NCI-H345 treated with DMSO at 0.1 percent for 48 hours (cell line): ENCODE results near the gene CAMK1G.
A peak's percentile ranks its signal among the peaks of the same experiment; 100 is the strongest.

ENCODE experiments used
- DNase-seq: peaks from one replicate; lab custom pipeline; 2025; ENCODE audit not compliant: unreplicated experiment; lab: John Stamatoyannopoulos, UW

The CAMK1G gene

DNA sequence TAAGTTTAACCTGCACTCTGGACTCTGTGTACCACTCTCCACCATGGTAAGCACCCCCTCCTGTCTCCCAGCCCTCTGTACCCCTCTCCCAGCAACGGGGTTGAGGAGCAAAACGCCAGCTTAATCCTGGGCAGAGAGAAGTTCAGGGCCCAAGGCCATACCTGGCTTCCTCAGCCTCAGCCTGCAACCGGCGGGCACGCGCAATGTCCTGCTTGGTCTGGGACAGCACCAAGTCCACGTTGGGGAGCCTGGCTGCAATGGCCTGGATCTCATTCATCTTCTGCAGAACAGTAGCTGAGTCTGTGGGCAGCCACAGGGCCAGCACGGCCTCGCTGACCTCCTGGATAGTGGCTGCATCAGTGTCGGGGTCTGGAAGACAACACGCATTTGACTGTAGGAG is 34.8 kb downstream of the CAMK1G start:
- DNase-seq: no peak

DNA sequence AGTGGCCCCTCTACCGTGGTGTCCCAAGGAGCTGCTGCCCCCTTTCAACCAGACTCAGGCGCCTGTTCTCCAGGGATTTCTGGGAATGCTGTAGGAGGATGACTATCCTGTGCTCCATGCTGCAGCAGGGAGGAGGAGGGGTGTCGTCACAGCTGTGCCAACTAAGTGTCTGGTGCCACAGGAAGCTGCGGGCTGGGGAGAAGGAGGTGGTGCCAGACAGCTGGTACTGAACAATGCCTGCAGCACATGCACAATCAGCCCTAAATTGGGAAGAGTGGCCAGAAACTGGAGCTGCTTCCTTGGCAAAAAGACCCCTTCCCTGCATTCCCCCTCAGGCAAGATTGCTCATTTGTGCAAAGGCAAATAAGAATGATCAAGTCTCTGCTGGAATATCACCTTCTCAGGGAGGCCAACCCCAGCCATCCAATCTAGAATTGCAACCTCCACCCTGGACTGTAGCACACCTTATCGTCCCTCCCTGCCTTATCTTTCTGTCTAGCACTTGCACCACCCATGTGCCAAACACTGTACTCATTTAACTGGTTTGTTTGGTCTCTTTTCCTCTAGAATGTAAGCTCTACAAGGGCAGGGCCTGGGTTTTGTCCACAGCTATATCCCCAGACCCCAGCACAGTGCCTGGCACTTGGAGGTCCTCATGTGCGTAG is 35.4 kb downstream of the CAMK1G start:
- DNase-seq: no peak

DNA sequence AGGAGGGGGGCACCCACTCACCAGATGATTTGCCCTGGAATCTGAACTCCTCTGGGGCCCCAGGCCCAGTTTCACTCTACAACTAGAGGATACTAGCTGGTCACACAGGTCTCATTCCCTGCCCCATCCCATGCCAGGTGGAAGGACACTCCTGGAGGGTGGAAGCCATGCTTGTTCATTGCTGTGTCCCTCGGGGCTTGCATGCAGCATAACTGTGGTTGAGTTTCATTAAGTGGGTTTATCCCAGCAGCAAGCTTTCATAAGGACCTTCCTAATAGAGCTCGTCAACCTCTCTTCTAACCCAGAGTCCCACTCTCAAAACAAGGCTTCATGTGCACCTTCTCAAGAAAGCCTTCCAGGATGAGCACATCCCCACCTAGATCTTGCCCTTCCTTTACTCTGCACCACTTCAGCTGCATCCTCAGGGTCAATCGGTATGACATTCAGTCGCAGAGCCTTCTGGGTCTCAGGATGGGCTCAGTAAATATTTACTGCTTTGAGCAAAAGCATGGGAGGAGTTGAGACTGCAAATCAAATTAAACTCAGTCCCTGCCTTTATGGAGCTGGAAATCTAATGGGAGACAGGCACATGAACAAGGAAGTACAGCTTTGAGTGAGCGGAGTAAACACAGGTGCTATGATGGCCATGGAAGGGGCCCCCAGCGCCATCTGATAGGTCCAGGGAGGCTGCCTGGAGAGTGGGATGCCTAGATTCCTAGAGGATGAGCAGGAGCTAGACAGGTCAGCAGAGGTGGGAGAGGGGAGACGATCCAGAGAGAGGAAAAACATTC is 36.4 kb downstream of the CAMK1G start:
- no peak for DNase-seq

DNA sequence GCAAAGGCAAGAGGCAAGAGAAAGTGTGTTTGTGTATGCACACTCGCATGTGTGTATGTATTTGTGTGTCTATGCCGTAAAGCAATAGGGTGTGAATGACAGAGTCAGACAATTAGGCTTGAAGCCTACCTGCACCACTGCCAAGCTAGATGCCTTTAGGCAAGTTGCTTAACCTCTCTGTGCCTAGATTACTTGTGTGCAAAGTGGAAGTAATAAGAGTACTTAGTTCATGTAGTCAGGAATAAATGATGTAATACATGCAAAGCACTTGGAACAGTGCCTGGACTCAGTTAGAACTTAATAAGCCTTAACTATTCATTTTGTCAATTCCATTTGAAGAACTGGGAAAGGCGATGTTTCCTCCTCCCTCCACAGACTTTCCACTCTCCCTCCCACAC is 37.0 kb downstream of the CAMK1G start:
- DNase-seq: no peak

DNA sequence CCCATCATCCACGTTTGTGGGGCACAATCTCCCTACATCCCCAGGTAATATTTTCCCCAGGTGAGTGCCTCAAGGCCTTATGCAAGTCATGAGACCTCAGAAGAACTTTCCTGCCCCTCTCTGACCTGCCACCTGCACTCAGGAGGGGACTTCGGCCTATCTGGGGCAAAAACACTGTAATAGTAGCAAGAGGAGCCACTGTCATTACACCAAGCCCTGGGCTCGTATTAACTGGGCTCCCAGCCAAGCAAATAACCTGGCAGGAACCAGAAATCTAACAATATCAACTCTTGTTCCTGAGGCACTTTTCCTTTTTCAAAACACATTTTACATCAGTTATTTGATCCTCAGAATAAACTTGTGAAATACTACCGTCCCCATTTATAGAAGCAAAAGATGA is 37.8 kb downstream of the CAMK1G start:
- no peak for DNase-seq

DNA sequence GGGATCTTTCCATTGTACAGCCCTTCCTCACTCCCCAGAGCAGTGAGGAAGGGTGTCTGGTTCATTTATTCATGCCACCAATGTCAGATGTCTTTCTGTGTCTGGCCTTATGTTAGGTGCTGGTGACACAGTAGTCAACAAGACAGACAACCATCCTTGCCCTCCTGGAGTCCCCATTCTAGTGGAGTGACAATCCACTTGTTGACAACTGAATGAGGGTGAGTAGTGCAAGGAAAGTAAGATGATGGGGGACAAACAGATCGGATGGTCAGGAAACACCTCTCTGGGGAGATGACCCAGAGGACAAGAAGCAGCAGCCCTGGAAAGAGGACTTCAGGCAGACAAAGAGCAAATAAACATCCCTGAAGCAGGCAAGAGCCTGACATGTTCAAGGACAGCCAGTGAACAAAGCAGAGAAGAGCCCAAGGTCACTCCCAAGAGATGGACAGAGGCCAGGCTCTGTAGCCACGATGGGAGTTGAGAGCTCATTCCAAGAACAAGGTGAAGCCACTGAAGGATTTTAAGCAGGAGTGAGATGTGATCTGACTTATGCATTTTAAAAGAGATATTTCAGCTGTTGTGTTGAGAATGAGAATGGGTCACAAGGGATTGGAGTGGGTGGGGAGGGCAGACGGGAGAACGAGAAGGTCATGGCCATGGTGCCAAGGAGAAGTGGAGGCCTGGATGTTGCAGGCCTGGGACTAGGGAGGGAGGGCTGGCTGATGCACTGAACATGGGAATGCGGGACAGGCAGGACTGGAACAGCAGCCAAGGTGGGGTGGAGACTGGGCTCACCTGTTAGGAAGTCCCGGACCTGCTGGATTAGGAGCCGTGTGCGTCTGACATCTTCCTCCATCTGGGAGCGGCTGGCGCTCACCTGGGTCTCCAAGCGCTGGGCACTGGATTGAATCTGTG is 38.5 kb downstream of the CAMK1G start:
- no peak for DNase-seq

DNA sequence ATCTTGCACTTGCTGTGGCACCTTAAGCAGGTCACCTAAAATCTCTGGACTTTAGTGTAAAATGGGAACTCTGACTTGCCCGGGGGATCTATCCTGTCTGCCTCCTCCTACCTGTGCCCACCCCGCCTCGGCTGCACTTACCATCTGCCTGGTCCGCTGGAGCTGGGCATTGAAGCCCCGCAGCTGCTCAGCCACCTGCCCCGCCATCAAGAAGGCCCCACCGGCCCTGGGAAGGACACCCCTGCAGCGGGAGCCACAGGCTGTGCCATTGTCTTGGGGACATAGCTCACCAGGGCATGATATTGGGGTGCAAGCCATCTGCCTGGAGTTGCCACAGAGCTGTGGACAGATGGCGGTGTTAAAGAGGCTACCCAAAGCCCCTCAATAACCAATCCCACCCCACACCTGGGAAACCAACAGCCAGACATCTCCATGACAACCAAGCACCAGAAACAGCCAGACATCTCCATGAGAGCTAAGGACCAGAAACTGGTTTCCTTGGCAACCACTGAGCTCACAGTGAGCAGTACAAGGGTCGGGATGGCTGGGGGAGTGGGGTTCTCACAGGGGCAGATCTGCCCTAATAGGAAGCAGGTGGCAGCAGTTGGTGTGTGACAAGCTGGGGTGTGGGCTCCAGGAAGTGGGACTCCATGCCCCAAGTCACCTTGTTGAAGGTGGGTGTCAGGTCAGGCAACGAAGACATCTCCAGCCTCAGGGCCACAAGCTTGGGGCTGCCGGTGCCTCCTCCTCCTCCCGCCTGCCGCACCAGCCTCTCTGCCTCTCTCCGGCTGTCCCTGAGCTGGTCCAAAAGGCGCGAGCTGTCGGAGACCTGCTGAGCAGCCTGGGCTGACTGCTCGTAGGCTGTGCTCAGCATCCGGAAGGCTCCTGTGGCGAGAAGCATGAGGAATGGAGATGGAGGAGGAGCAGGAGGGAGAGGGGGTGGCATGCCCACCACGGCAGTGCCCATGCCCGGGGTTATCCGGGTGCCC is 39.6 kb downstream of the CAMK1G start:
- DNase-seq: no peak

DNA sequence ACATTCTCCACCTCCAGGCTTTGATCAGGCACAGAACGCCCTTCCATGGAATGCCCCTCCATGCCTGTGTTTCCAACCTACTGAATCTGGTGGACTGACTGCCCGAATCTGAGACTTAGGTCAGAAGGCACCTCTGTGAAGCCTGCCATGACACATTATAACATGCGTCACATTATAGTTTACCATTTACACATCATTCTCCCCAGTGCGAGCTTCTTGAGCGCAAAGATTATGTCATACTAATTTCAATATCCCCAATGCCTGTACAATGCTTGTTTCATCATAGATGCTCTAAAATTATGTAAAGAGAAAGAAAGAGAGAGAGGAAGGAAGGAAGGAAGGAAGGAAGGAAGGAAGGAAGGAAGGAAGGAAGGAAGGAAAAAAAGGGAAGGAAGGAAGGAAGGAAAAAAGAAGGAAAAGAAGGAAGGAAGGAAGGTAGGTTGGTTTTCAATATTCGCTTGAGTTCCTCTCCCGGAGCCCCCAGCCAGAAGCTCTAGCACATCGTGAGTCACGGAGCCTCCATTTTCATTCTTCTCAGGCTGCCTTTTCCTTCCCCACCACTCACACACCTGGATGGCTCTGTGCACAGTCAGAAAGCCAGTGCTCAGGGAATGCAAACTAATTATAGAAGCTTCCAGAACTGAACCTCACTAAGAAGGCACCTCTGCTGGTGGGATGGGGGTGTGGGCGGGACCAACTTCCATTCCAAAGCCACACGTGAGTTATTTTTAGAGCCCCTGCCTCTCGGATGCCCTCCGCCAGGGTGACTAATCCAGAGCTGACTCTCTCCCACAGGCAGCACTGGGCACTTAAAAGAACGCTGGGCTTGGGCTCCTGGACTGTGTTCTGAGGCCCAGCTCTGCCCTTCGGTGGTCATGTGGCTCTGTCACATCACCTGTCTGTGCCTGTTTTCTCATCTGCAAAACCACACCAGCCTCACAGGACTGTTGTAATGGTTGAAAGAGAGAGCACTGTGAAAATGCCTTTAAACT is 41.3 kb downstream of the CAMK1G start:
- no peak for DNase-seq

DNA sequence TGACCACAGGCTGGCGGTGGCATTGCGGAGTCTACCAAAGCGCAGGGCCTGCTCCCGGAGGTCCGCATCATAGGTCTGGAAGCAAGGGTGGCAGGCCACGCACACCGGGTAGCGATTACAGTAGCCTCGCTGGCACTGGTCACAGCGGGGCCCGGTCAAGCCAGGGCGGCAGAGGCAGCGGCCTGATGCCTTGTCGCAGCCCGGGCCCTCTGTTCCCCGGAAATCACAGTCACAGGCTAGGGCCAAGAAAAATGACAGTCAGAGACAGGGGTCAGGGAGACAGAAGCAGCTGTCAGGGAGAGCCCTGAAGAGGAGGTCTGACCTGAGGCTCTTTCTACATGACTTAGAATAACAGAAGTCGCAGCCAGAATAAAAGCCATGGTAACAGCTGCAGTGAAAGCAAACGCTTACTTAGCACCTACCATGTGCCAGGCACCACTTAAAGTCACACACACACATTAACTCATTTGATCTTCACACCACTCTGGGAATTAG is 42.3 kb downstream of the CAMK1G start:
- no peak for DNase-seq

DNA sequence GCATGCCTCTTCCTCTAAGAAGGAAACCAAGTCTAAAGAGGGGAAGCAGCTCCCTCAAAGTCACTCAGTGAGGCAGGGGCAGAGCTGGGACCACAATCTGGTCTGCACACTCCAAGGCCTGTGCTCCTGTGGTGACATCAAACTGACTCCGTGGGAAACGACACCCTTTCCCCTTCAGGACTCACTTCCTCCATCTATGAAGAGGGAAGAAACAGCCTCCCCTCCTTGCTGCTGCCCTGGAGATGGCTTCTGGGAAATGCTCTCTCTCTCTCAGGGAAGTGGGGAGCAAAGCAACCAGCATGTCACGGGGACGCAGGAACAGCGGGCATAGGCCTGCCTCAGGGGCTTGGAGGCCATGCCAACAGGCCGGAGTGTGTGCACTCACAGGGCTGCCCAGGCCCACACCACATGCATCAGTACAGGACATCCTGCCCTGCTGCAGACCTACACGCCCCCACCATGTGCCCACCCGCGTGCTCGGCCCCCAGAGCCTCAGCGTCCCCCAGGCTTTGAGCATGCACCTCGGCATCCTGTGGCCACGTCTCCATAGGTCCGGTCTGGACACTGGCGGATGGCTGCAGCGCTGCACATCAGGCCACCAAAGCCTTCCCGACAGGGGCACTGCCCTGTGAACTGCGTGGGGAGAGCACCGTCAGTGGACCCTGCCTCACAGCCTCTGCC is 43.0 kb downstream of the CAMK1G start:
- DNase-seq: no peak

DNA sequence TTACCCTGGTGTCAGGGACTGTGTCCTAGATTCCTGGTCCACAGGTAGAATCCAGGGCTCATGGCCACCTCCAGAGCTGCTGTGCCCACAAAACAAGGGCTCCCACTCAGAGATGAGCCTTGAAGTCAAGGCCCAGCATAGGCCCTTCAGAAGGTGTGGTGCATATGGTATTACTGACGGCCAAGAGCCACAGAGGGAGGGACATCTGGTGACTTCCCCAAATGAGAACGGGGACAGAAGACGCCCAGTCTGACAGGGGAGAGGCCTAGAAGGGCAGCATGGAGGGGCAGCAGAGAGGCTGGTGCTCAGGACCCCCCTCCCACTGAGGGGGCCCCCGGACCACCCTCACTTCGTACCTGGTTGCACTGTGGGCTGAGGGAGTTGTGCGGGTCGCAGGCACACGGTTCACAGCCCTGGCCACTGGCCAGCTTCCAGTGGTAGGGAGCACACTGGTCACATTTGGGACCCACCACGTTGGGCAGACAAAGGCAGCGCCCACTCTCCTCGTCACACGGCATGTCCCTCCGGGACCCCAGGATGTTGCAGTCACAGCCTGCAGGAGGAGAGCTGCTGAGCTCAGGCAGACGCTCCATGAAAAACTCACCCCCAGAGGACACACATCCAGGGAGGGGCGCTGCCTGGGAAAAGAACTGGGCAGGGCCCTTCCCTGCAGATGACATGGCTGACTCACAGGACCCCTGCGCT is 43.7 kb downstream of the CAMK1G start:
- no peak for DNase-seq

DNA sequence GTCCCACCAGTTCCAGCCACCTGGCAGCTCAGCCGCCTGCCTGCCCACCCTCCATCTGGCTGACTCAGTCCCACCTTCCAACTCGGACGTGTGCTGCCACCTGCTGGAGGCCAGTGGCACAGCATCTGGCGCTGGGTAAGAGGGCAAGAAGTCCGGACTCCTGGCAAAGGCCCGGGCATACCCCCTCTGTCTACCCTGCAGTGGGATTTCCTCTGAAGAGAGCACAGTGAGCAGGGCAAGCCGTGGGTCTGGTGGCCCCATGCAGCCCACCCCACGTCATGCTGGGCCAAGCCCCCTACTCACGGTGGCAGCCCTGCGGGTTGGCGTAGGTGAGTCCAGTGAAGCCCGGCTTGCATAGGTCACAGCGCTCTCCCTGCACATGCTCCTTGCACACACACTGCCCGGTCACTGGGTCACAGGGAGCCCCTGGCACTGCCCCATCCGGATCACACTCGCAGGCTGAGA is 44.2 kb downstream of the CAMK1G start:
- DNase-seq: peak; percentile 58

DNA sequence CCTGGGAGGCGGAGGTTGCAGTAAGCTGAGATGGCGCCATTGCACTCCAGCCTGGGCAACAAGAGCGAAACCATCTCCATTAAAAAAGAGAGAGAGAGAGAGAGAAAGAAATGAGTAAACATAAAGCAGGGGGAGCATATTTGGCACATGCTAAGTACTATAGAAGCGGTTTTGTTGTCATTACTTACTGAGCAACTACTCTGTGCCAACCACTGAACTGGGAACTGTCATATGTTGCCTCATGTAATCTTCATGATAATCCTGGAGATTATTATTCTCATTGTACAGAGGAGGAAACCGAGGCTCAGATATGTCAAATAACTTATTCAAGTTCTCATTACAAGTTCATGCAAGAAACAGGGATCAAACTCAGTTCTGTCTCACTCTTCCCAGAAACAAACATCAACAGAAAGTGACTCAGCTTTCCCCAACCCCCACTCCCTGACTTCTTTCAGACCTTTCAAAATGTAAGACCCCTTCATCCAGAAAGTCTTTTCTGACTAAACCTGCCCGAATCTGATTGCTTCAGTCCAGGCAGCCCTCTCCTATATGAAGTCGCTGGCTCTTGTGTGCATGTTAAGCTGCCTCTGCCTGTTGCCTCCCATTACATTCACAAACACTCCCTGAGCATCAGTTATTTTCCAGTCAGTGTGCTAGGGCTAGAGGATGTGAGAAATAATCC is 45.2 kb downstream of the CAMK1G start:
- no peak for DNase-seq

DNA sequence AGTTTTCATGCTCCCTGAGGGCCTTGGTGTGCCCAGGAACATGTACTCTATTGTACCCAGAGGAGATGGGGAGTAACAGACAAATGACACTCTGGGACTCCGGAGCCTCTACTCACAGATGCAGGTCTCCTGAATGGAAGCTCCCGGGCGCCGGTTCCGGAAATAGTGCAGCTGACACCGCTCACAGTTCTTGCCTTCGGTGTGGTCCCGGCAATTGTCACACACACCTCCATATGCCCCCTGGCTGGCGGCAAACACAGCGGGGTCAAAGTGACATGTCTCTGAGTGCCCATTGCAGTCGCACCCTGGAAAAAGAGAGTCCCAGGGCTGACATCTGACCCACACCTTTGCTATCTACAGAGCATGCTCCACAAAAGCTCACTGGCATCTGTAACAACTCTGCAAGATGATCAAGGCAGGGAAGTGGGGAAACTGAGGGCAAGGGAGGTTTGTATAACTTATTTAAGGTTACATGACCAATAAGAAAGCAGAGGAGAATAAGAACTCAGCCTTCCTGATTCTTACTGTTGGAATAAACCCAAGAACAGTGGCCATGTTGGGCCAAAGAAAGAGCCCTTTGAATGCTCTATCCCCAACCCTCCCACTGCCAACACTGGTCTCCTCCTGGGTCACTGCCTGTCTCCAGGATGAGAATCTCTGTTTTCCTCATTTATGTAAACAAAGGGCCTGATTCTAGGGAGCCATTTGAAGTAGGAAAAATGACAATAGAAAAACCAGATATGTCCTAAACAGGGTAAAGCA is 46.3 kb downstream of the CAMK1G start:
- no peak for DNase-seq

DNA sequence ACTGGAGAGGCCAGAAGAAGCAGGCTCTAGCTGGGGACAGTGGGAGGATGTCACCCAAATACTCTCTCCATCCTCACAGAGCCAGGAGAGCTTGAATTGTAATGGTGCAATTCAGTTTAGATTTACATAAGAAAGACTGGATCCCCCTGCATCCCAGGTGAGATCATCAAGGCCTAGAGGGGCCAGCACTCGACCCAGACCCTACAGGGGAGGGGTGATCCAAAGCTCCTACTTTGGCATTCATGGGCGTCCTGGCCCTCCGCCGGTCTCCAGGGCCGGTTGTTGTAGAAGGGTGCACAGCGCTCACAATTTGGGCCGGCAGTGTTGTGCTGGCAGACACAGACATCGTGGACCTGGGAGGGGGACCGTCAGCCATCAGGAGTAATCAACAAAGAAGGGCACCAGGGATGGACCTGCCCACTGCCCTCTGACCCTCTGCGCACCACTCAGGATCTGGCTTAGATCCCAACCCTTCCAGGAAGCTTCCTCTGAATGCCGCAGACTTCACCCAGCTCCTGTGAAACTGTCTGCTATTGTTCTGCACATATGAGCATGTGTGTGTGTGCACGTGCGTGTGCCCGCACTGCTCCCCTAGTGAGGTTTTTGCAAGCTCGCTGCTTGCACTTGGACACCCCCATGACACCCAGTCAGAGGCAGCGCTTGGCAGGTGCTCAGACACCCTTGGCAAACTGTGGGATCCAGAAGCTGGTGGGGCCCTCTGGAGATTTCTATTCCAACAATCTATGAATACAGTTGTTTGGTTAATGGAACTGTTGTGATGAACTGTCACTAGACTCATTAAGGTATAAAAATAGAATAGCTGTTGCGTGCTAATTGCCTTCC is 47.1 kb downstream of the CAMK1G start:
- DNase-seq: no peak
